ENCODE measurements around the gene GDPD2.

The GDPD2 gene

GRCh38 chrX:70476934-70477733 is 54.0 kb downstream of the GDPD2 start:
- DNase-seq, result no peak

DNA sequence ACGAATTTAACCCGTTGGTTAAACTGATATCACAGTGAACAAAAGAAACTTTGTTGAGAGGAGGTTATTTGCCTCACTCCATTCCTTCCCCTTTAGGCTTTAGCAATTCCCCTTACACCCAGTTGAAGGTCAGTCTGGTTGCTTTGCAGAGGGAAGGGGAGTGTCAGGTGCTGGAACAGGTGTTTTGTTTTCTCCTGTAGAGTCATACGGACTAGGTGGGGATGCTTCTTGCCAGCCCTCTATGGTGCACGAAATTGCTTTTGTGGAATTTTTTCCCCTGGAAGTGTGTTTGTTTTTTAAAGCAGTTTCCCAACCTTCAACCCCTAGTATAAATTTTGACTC is 54.6 kb downstream of the GDPD2 start:
- DNase-seq, result no peak

GRCh38 chrX:70478526-70479245 is 55.6 kb downstream of the GDPD2 start:
- no peak for DNase-seq

- DNase-seq, result peak; percentile 38
Measured at GRCh38 chrX:70479247-70479921, 56.3 kb downstream of the GDPD2 start.

DNA sequence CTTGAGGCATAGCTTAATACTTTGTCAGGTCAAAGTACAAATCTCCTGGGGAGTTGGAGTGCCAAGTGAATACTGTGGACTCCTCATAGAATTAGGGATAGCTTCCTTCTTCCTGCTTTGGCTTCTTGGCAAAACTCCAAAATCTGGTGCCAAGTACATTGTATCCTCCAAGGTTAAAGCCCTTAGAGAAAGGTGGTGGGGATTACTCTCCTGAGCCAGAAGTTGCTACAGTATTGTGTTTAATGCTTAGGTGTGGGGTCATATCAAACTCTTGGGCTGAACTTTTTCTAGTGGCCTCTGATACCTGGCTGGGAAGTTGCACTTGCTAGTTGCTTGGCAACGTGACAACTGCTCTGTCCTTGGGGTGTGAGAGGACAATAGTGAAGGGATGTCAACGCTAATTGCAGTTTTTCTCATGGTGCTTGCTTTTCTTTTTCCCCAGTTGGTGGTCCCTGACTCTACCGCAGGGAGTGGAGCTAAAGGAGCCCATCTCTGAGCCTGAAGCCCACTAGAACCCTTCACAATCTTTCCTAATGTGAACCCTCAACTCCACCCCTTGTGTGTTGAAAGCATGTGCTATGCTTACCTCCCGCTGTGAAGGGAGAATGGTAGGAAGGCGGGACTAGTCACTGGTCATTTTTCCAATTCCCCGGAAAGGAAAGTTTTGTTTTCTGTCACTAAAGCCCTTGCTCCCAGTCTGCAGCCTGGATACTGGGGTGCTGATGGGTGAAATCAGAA is 57.0 kb downstream of the GDPD2 start:
- DNase-seq, result no peak

GRCh38 chrX:70480660-70481018 is 57.5 kb downstream of the GDPD2 start:
- DNase-seq, result no peak

GRCh38 chrX:70481471-70482270 is 58.6 kb downstream of the GDPD2 start:
- DNase-seq, result peak; percentile 81

GRCh38 chrX:70482300-70482699 is 59.2 kb downstream of the GDPD2 start:
- DNase-seq, result peak; percentile 18
